Mesenchymal stem cell (in vitro differentiated cells and primary cell): ENCODE data around the gene FKBP2.
A peak's percentile ranks its signal among the peaks of the same experiment; 100 is the strongest.

Source experiments
- DNase-seq: peaks from one replicate; pipeline ENCODE4 v3.0.0-alpha.2; 2013
- H2AFZ ChIP-seq: one replicate; pipeline ENCODE4 v1.6.1; 2013; ENCODE audit warnings: low read depth, mild to moderate bottlenecking, control low read depth, inconsistent platforms, low read length, moderate library complexity
- H2AK5ac ChIP-seq: 2 replicates; pipeline ENCODE4 v1.6.1; 2013; ENCODE audit warnings: low read length, moderate library complexity, mild to moderate bottlenecking, inconsistent platforms; ENCODE audit not compliant: severe bottlenecking
- H2BK120ac ChIP-seq: one replicate; pipeline ENCODE4 v1.6.1; 2013; ENCODE audit warnings: low read depth, mild to moderate bottlenecking, inconsistent platforms, low read length, moderate library complexity
- H2BK12ac ChIP-seq, 2 experiments: one replicate each; pipeline ENCODE4 v1.6.1; 2013; ENCODE audit warnings: inconsistent platforms in 2 of 2, low read length in 2 of 2, mild to moderate bottlenecking in 2 of 2, moderate library complexity in 2 of 2, control low read depth in 1 of 2
- H2BK15ac ChIP-seq: one replicate; pipeline ENCODE4 v1.6.1; 2013; ENCODE audit warnings: mild to moderate bottlenecking, low read depth, inconsistent platforms; ENCODE audit not compliant: poor library complexity, severe bottlenecking
- H2BK5ac ChIP-seq: 2 replicates; pipeline ENCODE4 v1.6.1; 2013; ENCODE audit warnings: low read depth, mild to moderate bottlenecking, low read length, control low read depth, inconsistent platforms; ENCODE audit not compliant: poor library complexity, severe bottlenecking
- H3K14ac ChIP-seq, 2 experiments: one replicate each; pipeline ENCODE4 v1.6.1; 2013; ENCODE audit warnings: inconsistent platforms in 2 of 2, low read length in 2 of 2, control low read depth in 1 of 2, mild to moderate bottlenecking in 1 of 2, moderate library complexity in 1 of 2
- H3K18ac ChIP-seq, 2 experiments: one replicate each; pipeline ENCODE4 v1.6.1; 2013; ENCODE audit warnings: inconsistent platforms in 2 of 2, low read length in 2 of 2, control low read depth in 1 of 2, low read depth in 1 of 2, mild to moderate bottlenecking in 1 of 2
- H3K23ac ChIP-seq, 2 experiments: one replicate each; pipeline ENCODE4 v1.6.1; 2013; ENCODE audit warnings: inconsistent platforms in 2 of 2, low read length in 2 of 2, mild to moderate bottlenecking in 2 of 2, moderate library complexity in 2 of 2, control low read depth in 1 of 2
- H3K27ac ChIP-seq: 2 replicates; pipeline ENCODE4 v1.5.1; 2013; ENCODE audit warnings: mild to moderate bottlenecking, moderate library complexity, low read length, control low read depth, inconsistent platforms; ENCODE audit not compliant: poor library complexity, severe bottlenecking
- H3K27me3 ChIP-seq, 2 experiments: 2 replicates each; pipeline versions ENCODE4 v1.6.1 to v1.7.0; 2013; ENCODE audit warnings: low read length in 2 of 2, mild to moderate bottlenecking in 2 of 2, moderate library complexity in 2 of 2, control low read depth in 1 of 2, inconsistent platforms in 1 of 2; ENCODE audit not compliant: control insufficient read depth in 1 of 2, insufficient read depth in 1 of 2
- H3K36me3 ChIP-seq, 2 experiments: 2 replicates each; pipeline versions ENCODE4 v1.6.1 to v1.7.0; 2013; ENCODE audit warnings: low read length in 2 of 2, control low read depth in 1 of 2, inconsistent platforms in 1 of 2, low read depth in 1 of 2, mild to moderate bottlenecking in 1 of 2; ENCODE audit not compliant: insufficient read depth in 2 of 2, control insufficient read depth in 1 of 2
- H3K4ac ChIP-seq, 2 experiments: one replicate each; pipeline ENCODE4 v1.6.1; 2013; ENCODE audit warnings: inconsistent platforms in 2 of 2, low read length in 2 of 2, mild to moderate bottlenecking in 2 of 2, moderate library complexity in 2 of 2, control low read depth in 1 of 2, low read depth in 1 of 2
- H3K4me1 ChIP-seq: 2 replicates; pipeline ENCODE4 v1.6.1; 2013; ENCODE audit warnings: low read depth, low read length, control low read depth; ENCODE audit not compliant: control insufficient read depth, insufficient read depth
- H3K4me2 ChIP-seq: 2 replicates; pipeline ENCODE4 v1.6.1; 2013; ENCODE audit warnings: low read length, mild to moderate bottlenecking, inconsistent platforms; ENCODE audit not compliant: poor library complexity, severe bottlenecking
- H3K4me3 ChIP-seq, 2 experiments: 2 replicates each; pipeline versions ENCODE4 v1.5.1 to v1.7.0; 2013; ENCODE audit warnings: low read length in 2 of 2, mild to moderate bottlenecking in 2 of 2, control low read depth in 1 of 2, low read depth in 1 of 2; ENCODE audit not compliant: insufficient read depth in 1 of 2
- H3K79me1 ChIP-seq: replicated peaks from 2 replicates; pipeline ENCODE4 v1.6.1; 2013; ENCODE audit warnings: mild to moderate bottlenecking, control low read depth, low read length, inconsistent platforms; ENCODE audit not compliant: poor library complexity, severe bottlenecking
- H3K9ac ChIP-seq: 2 replicates; pipeline ENCODE4 v1.7.0; 2013; ENCODE audit warnings: mild to moderate bottlenecking, low read length, moderate library complexity
- H3K9me3 ChIP-seq: 2 replicates; pipeline ENCODE4 v1.7.0; 2013; ENCODE audit warnings: mild to moderate bottlenecking, low read length; ENCODE audit not compliant: control insufficient read depth
- H4K8ac ChIP-seq: one replicate; pipeline ENCODE4 v1.6.1; 2013; ENCODE audit warnings: inconsistent platforms, mild to moderate bottlenecking, low read length, moderate library complexity
- H4K91ac ChIP-seq: one replicate; pipeline ENCODE4 v1.6.1; 2013; ENCODE audit warnings: mild to moderate bottlenecking, low read length, inconsistent platforms
- WGBS: methylation state at CpG from one replicate; pipeline ENCODE4 v1.1.7; 2013; ENCODE audit warnings: mixed read lengths; 5-methylcytosine and 5-hydroxymethylcytosine counted together

FKBP2 gene

GRCh38 chr11:64252003-64252872 lies 11.3 kb downstream of the FKBP2 start:
- peak overlapping the region; percentile 28 to 96 for H3K14ac ChIP-seq
- peak overlapping the region; percentile 91 for H3K9ac ChIP-seq
- peak overlapping the region; percentile 92 for H3K4me2 ChIP-seq
- peak overlapping the region; percentile 21 for H4K8ac ChIP-seq
- WGBS: 5% methylated on average over 19 of the region's 23 CpGs
- H3K18ac ChIP-seq: peak overlapping the region; percentile 40 to 71
- DNase-seq: peak; percentile 51
- H3K27ac ChIP-seq: no peak overlapping the region
- peak overlapping the region; percentile 29 for H2AFZ ChIP-seq
- no peaks in the 10 kb centered on the region for H3K27me3 ChIP-seq
- no peak overlapping the region for H3K23ac ChIP-seq
- no peak overlapping the region for H2BK5ac ChIP-seq
- peak overlapping the region; percentile 38 for H2AK5ac ChIP-seq
- H3K79me1 ChIP-seq: peaks cover 31% of the 10 kb centered on the region
- H3K9me3 ChIP-seq: no peaks in the 10 kb centered on the region
- peak overlapping the region; percentile 42 for H2BK120ac ChIP-seq
- peaks cover 21 to 31% of the 10 kb centered on the region in 2 experiments for H3K36me3 ChIP-seq
- peak overlapping the region; percentile 28 for H2BK15ac ChIP-seq
- H3K4me3 ChIP-seq: peak overlapping the region; percentile 78 to 85
- H3K4ac ChIP-seq: peak overlapping the region in 1 of 2 experiments; percentile 85
- peak overlapping the region; percentile 38 to 45 for H2BK12ac ChIP-seq
- peak overlapping the region; percentile 36 for H4K91ac ChIP-seq
- peaks cover 37% of the 10 kb centered on the region for H3K4me1 ChIP-seq

GRCh38 chr11:64253043-64253442 lies 12.1 kb downstream of the FKBP2 start:
- 85% methylated on average over 8 of the region's 8 CpGs for WGBS
- Histone ChIP-seq H3K27ac (no peak overlapping the region), H3K23ac (no peak overlapping the region), H3K36me3 (peaks cover 27 to 38% of the 10 kb centered on the region in 2 experiments), H4K8ac (no peak overlapping the region), H3K18ac (no peak overlapping the region), H3K4ac (no peak overlapping the region), H3K14ac (no peak overlapping the region), H2BK15ac (no peak overlapping the region), H3K9ac (peak overlapping the region; percentile 38), H3K4me1 (peaks cover 33% of the 10 kb centered on the region), H4K91ac (no peak overlapping the region), H3K4me2 (peak overlapping the region; percentile 17), H3K4me3 (peak overlapping the region in 1 of 2 experiments; percentile 85), H2AK5ac (peak overlapping the region; percentile 10), H2BK5ac (no peak overlapping the region), H3K9me3 (no peaks in the 10 kb centered on the region), H2AFZ (no peak overlapping the region), H2BK120ac (no peak overlapping the region), H3K79me1 (peaks cover 31% of the 10 kb centered on the region), H3K27me3 (no peaks in the 10 kb centered on the region), H2BK12ac (no peak overlapping the region)
- no peak for DNase-seq

- Histone ChIP-seq H2BK120ac (no peak overlapping the region), H3K23ac (peak overlapping the region in 1 of 2 experiments; percentile 49), H3K18ac (no peak overlapping the region), H3K79me1 (peaks cover 34% of the 10 kb centered on the region), H2BK15ac (no peak overlapping the region), H3K27ac (no peak overlapping the region), H2AFZ (no peak overlapping the region), H3K27me3 (no peaks in the 10 kb centered on the region), H3K36me3 (peaks cover 31 to 43% of the 10 kb centered on the region in 2 experiments), H4K91ac (no peak overlapping the region), H2AK5ac (no peak overlapping the region), H3K4me2 (no peak overlapping the region), H4K8ac (no peak overlapping the region), H2BK12ac (no peak overlapping the region), H3K9me3 (no peaks in the 10 kb centered on the region), H3K4me3 (no peak overlapping the region), H2BK5ac (no peak overlapping the region), H3K14ac (no peak overlapping the region), H3K4ac (no peak overlapping the region), H3K4me1 (peaks cover 33% of the 10 kb centered on the region), H3K9ac (no peak overlapping the region)
- DNase-seq: no peak
- WGBS: 85% methylated on average over 5 of the region's 5 CpGs
Measured at GRCh38 chr11:64253481-64253880, 12.6 kb downstream of the FKBP2 start.

GRCh38 chr11:64254326-64254725 lies 13.4 kb downstream of the FKBP2 start:
- Histone ChIP-seq H2AK5ac (no peak overlapping the region), H3K4me2 (no peak overlapping the region), H3K4me1 (peaks cover 35% of the 10 kb centered on the region), H2BK12ac (no peak overlapping the region), H2BK120ac (no peak overlapping the region), H3K9ac (no peak overlapping the region), H3K27ac (no peak overlapping the region), H3K18ac (no peak overlapping the region), H3K27me3 (no peaks in the 10 kb centered on the region), H3K79me1 (peaks cover 35% of the 10 kb centered on the region), H2BK5ac (no peak overlapping the region), H3K36me3 (peaks cover 39 to 51% of the 10 kb centered on the region in 2 experiments), H3K9me3 (no peaks in the 10 kb centered on the region), H2AFZ (no peak overlapping the region), H3K23ac (no peak overlapping the region), H4K8ac (no peak overlapping the region), H2BK15ac (peak overlapping the region; percentile 15), H3K14ac (no peak overlapping the region), H3K4ac (peak overlapping the region in 1 of 2 experiments; percentile 12), H4K91ac (no peak overlapping the region), H3K4me3 (no peak overlapping the region)
- no peak for DNase-seq
- 91% methylated on average over 7 of the region's 7 CpGs for WGBS
